GM19193 (cell line): ENCODE measurements around the gene RAP2A.

Experiments
- POLR2A ChIP-seq: IDR thresholded peaks from 4 replicates; pipeline ENCODE4 v1.6.1; 2011; ENCODE audit not compliant: insufficient read depth, insufficient read length; ENCODE audit errors: extremely low read depth

The RAP2A gene

DNA sequence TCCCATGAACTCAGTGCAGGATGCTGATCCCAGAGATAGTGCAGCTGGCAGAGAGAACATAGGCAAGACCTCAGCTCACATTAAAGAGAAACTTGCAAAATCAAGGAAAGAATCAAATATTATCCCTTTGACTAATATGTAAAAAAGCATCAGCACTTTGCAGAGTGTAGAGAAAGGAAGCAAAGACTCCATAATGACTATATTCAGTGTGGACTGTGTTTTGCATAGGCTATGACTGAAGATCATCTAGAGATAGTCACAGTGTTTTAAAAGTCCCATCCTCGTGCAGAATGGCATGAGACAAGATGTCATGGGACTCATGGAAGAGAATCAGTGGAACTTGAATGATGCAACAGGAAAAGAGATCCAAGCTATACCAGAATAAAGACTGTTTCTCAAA, 84.0 kb downstream of the RAP2A start:
- no peak for TF ChIP-seq POLR2A
